Stimulated activated naive CD8-positive, alpha-beta T cell treated with anti-CD3 and anti-CD28 coated beads, Interleukin-15, Interleukin-2, amounts not matched to agents 100 U/mL and 50 U/mL, for 24 hours (primary cell): Measurements from ENCODE around the gene TMCC2.

ENCODE experiments used
- ATAC-seq: fragments of 150-1000 bp; cut with Tn5 transposase; one replicate; pipeline ENCODE4 v1.10.0; 2021
- DNase-seq: peaks from one replicate; pipeline ENCODE4 v3.0.0; 2021

TMCC2 gene

DNA sequence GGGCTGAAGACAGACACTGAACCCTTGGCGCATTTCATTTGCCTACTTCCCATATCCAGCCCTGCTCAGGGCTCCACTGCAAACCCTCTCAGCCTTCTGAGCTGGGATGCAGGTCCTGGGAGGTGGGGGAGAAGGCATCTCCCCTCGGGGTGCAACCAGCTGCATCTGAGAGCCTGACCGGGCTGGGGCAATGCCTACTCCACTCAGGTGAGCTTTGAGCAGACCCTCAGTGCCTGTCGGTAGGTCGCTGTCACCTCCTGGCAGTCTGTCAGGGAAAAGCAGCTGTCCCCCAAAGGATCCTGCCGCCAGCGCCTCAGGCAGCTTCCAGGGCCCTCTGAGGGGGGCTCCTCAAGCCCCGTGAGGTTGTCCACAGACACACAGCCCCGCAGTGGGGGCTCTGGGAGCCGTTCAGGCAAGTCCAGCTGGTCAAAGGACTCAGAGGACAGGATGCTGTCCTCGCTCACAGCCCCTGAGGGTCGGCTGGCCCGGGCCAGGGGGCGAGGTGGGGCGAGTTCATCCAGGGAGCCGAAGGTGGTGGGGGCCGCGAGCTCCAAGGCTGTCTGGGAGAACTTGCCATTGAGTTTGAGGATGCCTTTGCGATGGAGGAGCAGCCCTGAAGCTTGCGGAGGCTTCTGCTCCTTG is 75.6 kb downstream of the TMCC2 start:
- ATAC-seq (no peak), DNase-seq (no peak)

DNA sequence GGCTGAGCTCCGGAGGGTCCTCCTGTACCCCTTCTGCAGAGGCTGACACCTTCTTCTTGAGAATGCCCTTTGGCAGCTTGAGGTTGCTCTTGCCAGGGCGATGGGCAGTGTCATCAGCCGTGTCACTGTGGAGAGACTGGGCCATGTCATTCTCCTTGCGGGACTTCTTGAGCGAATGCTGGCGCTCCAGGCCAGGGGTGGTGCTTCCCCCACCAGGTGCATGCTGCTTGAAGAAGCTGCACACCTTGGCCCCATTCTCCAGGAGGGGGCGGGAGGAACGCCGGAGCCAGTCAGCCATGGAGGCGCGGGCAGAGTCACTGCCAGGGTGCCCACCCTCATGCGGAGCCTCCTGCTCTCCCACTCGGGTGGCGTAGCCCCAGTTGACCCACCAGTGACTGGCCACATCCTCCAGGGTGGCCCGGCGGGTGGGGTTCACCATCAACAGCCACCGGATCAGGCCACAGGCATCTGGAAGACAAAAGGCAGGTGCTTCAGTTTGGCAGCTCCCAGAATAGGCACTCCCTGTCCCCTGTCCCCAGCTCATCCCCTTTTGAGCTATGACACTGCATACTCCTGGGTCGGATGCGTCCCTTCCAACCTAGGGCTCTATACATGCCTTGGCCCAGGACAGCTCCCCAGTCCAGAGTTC is 76.4 kb downstream of the TMCC2 start:
- no peak for ATAC-seq

DNA sequence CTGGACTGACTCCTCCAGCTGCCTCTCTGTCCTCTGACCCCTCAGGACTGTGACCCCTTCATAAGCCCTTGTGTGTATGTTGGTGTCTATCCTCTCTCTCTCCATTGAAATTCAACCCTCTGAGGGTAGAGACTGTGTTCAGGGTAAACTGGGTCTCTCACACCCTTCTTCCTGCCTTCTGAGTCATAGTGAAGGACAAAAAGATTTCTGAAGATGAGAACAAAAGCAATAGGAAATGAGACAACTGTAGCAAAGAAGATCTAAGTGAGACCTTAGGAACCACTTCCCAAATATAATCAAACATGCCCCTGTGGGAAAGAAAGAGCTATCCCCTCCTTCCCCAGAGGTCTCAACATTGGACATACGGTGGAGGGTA is 76.9 kb downstream of the TMCC2 start:
- no peak for ATAC-seq
- DNase-seq, result no peak

More for the DNA sequence above, 76.4 kb downstream of the TMCC2 start:
- DNase-seq, result no peak

DNA sequence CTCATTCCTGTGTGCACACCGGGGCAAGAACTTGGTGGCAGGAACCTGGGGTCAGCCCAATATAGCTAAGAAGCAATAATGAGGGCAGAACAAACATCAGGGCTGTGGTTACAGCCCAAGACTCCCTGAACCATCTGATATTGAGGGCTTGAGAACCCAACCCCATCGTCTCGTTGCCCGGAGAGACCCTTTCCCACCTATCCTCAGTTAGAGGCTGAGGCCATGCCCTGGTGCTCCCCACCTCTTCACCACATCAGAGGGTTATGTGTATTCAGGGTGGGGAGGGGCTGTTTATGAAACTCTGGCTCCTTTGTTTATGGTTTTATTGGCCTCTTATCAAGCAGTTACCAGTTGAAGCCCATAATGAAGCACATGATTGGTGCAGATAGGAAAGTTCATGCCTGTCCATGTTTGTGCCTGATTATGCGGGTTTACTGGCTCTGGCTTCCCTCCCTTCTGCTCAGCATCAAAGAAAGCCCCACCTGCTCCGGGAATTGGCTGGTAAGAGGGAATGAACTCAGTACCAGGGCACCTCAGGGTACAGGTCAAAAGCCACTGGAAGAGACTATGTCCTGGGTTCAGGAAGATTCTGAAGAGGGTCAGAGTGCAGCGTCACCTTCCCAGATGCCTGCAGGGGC is 79.3 kb downstream of the TMCC2 start:
- no peak for ATAC-seq
- DNase-seq, result no peak

DNA sequence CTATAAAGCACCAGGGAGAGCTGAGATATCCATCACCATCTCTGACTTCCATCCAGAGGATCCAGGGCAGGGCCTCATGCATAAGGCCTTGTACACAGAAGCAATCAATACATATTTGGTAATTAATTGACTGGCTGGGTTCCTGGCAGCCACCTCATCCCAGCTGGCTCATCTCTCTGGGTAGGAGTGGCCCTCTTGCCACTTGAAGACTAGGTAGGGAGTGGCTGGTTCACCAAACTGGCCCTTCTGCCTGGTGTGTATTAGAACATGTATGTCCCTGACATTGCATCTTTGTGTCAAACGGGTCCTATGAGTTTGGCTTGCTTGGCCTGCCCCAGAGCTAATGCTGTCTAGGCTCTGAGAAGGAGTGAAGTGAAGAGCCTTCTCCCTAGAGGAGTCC is 82.0 kb downstream of the TMCC2 start:
- ATAC-seq (no peak), DNase-seq (no peak)

DNA sequence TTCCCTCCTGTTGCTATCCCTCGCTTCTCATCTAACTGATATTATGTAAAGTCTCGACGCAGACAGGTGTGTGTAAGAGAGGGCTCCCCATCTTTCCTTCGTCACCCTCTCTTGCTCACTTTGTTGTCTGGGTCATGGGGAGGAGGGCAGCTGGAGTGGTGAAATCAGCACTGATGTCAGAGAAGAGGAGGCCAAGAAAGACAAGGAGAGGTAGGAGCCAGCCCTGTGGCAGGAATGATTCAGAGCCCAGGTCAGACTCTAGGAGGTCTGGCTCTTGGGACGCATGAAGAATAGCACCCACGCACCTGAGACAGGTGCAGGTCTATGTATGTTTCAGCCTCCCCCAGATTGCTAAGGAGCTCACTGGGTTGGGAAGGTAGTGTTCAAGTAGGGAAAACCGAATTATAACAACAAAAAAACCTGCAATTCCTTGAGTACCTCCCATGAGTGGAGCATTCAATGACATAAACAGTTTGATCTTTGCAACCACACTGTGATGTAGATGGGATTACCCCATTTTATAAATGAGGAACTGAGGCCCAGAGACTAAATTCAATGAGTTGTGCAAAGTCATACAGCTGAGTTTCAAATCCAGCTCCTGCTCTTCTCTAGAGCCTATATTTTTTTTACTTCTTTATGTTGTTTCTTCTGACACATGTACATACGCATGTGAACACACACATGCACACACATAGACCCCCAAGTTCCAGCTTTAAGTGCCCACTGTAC is 83.4 kb downstream of the TMCC2 start:
- no peak for DNase-seq
- no peak for ATAC-seq

DNA sequence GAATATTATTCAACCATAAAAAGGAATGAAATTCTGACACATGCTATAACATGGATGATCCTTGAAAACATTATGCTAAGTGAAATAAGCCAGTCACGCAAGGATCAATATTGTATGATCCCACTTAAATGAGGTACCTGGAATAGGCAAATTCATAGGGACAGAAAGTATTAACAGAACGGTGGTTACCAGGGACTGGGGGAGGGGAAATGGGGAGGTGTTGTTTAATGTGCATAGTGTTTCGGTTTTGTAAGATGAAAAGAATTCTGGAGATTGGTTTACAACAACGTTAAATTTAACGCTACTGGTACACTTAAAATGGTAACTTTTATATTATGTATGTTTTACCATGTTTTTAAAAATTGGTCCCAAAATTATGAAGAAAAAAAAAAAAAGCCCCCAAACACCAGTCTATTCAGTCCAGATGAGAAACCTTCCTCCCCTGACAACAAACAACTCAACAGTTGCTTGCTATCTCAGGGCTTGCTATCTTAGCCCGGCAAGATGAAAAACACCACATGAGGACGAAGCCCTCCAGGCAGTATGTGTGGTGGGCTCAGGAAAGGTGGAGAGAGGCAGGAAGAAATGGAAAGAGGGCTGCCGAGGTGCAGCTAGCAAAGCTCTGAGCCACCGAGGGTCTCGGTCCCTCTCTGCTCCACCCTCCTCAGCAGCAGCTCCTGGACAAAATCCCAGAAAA is 85.3 kb downstream of the TMCC2 start:
- ATAC-seq, result no peak

DNA sequence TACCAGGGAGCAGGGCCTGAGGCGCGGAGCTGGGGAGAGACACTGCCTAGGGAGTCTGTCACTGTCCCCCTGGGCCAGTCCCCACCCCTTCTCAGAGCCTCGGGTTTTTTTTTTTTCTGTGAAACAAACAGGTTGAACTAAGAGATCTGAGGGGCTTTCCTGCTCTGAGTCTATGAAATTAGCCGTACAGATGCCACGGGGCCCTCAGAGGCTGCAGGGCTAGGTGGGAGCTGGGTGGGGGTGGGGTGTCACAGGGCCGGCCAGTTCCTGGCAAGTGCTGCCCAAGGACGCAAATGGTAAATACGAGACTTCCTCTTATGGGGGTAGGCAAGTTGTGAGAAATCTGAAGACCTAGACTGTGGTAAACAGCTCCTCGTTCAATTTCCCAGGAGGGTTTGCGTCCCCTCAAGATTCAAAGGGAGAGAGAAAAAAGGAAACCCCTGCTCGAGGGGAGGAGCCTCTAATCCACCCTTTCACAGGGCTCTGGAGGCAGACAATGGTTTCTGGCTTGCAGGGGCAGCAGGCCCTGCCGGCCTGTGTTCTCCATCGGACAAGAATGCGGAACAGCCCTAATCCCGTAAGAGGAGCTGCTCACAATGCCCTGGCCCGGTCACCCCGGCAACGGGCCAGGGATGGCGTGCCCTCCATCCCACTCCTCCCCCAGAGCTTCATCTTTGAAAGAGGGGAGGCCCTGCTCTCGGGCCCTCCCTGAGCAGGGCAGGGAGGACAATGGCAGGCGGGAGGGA is 86.0 kb downstream of the TMCC2 start:
- ATAC-seq, result peak; percentile 78
- peak; percentile 65 for DNase-seq

More for the DNA sequence above, 85.3 kb downstream of the TMCC2 start:
- no peak for DNase-seq

DNA sequence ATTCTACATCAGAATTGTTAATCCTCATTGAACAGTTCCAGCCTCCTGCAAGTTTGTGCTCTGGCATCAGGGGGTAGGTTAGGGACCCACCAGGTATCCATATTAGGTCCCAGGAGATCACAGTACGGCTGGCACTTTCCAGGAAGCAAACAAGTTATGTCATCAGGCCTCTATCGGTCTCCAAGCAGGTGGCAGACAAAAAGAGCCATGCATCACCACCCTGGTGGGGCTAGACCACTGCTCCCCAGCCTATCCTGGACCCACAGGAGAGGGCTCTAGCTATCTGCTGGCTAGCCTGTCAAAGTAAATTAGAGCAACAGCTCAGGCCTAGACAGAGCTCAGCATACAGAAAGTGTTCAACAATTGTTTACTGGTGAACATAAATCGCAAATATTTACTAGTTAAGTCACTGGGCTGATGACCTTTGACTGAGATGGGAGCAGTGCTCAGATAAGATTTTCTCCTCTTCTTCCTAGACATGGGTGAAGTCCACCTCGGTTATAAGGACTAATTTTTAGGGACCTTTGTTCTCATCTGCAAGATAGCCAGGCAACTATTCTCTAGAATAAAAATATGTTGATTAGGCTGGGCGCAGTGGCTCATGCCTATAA is 87.4 kb downstream of the TMCC2 start:
- ATAC-seq (no peak), DNase-seq (no peak)

DNA sequence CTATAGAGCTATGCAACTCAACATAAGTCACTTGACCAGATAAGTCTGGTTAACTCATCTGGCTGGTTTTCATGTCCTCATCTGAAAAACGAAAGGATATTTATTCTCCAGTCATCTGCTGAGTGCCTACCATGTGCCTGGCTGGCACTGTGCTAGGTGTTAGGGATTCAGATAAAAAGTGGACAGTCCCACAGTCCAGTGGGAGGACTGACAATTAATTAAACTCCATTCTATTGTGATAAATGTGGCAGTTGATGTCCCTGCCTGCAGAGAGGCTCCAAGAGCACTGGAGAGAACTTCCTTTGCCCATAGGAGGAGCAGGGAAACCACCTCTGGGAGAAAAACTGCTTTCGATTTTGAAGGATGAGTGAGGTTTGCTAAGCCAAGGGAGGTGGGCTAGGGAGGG is 88.4 kb downstream of the TMCC2 start:
- ATAC-seq (no peak), DNase-seq (no peak)

DNA sequence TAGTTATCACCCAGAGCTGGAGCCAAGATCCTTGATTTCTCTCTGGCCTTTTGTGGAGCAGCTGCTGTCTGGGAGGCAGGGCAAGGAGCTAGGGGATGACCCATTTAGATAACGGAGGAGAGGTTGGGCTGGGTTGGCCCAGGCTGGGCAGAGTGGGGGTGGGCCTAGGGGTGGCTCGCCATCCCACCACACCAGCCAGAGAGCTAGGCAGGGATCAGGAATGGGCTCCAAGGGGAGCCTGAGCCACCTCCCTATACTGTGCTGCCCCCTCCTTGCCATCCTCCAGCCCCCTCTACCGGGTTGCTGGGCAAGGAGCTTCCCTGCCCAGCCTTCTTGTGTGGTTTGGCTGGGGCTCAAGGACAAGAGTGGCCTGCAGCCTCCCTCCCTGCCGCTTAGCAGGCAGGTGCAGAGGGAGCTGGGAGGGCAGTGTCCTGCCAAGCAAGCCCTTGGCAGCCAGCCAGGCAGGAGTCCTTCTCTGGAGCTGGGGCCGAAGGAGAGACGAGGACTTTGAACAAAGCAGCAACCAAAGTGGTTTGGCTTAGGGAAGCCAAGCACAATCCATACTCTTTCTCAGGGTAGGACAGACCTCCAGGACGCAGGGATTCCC is 89.7 kb downstream of the TMCC2 start:
- no peak for DNase-seq
- no peak for ATAC-seq

DNA sequence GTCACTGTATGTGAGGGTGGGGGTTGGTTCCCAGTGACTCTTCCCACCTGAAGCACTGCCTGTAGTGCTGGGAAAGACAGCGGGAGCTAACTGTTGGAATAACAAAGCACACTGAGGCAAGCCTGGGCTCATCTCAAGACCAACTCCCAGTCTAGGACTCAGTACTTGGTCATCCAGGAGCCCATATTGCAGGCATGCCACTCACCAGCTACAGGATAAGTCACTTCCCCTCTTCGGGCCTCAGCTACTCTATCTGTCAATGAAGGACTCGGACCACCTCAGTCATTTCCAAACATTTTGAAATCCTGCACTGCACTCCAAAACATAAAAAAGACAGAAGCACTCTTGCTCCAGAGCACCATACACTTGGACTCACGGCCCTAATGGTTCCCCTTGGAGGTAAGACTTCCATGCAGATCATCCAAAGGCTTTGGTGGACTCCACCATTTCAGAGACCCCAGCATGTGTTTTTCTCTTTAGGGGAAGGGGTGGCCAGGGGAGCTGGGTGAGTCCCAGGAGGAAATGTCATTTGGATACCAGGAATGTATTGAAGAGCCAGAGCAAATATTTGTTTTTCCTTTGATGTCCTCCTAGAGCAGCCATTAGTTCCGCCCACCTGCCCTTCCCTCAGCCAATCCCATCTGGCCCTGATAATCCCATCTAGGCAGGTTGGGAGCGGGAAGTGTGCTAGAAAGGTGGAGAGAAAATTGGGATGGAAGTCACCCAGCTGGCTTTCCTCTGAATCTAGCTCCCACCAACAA is 90.7 kb downstream of the TMCC2 start:
- DNase-seq (no peak), ATAC-seq (no peak)

DNA sequence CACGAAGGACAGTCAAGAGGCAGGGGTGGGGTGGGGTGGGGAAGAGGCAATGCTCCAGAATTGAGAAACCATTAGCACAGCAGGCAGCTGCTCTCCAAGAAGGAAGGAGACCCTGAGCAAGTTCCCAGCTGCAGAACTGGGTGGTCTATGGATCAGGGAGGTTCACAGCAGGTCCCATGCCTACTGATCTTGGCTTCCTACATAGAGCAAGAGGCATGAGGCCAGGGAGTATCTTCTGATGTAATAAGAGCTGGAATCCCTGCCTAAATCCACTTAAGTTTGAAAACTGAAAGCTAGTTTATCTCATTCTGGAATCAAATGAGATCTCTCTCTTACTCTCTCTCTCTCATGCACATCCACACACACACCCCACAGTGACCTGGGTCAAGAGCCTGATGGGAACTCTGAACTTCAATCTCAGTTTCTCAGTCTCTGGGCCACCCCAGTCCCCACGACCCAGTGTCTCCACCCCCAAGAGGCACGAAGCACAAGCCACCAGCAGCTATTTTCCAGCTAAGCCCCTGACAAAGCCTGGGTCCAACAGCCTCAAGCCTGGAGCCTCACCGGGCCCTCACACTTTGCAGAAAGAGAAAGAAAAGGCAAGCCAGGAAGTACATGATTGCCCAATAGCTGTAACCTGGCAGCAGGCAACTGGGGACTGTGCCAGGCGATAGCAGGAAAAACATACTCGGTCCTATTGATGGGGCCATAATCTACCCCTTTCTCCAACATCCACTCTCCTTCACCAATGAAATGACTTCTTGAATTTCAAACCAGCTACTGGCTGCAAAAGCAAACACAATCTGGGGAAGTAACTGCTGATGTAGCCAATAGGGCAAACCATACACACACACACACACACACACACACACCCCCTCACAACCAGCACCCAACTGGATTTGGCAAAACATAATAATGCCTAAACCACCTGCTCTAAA is 91.6 kb downstream of the TMCC2 start:
- ATAC-seq (peak; percentile 16), DNase-seq (peak; percentile 28)

DNA sequence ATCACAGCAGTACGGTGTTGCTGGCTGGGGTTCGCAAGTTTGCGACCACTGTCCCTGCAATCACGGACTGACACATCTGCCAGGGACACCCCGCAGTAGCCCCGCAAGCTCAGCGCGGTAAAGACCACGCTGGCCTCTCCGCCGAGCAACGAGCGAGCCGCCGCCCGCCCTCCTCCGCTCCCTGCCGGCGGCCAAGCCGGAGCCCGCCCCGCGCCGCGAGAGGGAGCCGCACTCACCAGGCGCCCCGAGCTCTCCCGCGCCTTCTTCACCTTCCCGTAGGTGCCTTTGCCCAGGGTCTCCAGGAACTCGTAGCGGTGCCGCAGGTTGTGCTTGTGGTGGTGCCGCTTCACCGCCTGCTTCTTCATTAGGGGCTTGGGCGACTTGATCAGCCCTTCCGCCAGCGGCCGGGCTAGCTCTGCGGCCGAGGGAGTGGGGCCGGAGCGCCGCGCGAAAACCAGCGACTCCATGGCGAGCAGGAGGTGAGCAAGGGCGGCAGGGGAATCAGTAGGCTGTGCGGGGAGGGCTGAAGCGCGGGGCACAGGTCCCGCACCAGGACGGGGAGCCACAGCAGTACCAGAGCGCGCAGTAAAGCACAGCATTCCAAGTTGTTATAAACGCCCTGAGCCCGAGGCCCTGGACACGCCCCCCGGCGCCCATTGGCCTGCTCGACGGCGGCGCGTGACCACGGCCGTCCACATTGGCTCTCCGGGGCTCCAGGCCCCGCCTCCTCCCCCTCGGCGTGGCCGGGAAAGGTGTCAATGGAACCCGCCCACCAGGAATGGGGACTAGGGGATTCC is 93.6 kb downstream of the TMCC2 start, which contains the start of gene NUAK2:
Gene NUAK2, minus strand, starts transcription at position 584 of the 797 bp plus-strand sequence. Its CDS starts 117 bp downstream, at position 467.
- ATAC-seq (peak; percentile 84), DNase-seq (peak; percentile 90)

DNA sequence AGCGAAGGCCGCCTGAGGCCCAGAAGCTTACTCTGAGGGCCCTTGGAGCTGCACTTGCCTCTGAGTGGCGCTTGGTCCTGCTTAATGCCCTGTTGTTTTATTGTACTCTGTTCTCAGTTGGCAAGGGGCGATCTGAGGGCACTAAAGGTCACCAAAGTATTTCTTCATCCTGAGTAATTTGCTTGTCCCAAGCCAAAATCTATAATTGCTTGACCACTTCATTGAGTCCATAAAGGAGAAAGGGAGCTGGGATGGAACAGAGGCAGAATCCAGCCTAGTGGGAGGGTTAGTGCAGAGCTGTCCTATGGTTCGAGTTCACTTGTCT is 94.2 kb downstream of the TMCC2 start:
- no peak for DNase-seq
- no peak for ATAC-seq
